Measurements from ENCODE around the gene LIPM.
"Not testable (repeated sequence)": the region's sequence is repeated elsewhere in the genome, so short reads cannot be mapped to it uniquely, and the experiment has no call there.

The LIPM gene

DNA sequence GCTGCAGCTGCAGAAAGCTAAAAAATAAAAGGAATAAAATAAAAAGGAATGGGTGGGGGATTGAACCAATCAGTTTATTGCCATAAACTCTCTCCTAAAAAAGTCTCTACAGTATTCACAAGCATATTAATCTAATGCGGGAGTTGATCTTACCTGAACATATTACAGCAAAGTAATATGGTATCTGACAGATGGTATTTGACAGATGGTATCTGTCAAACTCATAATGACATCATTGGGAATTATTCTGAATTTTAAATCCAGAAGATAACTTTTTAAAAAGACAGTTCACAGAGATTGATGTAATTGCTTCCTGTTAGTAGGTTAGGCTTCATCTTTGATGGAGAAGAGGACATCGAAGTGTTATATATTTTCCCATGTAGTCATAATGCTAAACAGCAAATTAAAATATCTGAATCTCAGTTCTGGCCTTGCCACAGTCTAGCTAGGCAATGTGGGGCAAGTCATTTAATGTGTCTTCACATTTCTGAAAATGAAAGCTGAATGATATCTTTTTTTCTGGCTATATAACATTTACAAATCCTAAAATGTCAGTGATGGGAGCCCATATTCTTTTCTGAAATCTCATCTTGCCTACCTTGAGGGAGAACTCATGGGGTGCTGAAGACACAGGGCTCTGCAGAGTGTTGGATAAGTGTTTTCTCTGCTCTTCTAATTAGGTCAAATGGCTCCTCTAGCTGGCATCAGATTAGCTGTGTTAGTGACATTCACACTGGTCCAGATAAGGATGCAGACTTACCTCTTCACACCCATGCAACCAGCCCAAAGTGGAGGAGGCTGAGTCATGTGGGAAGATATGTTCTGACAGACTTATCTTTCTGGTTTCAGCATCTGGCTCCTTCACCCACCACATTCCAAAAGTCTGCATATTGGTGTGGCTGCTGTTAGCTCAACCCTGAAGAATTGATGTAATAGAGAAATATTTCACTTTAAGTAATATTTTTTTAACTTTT lies 2.1 kb upstream of the LIPM start:
- peak; percentile 12 for DNase-seq (ENCODE audit: low spot score)

DNA sequence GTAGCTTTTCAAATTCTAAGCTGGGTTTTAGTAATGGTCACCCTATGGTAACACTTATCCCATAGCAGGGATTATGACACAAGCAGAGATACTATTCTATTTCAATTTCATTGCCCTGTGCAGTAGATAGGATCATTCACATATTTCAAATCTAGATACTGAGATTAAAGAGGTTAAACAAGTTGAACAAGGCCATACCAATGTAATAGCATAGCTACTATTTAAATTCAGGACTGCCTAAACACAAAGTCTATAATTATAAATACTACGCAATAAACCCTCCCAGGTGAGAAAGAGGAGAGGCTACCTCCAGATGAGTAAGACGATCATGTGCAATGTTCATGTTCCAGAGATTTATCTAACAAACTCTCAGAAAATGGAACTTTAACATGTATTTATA lies 1.1 kb downstream of the LIPM start:
- no peak for DNase-seq (ENCODE audit: low spot score)

DNA sequence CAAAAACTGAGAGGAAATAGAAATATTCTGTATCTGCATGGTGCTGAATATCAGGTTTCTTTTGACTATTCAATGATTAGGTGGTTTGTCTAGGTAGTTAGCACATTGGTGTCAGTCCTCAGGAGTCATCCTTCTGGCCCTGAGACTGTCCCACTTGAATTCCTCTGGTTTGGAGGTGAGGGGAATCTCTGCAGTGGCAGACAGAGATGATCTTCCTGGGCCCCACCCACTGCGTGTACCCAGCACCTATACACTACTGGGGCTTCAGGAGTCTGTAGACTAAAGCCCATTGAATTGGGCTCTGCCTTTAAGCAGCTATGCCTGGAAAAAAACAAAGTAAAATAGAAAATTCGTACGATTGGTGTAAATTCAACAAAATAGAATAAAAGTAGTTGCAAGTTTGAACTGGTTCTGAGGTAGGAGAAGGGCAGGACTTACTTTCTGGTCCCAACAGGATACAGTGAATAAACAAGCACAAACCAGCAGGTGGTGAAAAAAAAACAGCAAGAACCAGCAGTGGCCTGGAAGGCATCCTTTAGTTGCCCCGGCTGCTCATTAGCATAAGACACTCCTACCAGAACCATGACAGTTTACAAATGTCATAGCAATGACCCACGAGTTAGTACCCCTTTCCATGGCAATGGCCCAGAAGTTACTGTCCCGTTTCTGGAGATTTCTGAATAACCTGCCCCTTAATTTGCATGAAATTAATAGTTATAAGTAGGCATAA lies 1.7 kb downstream of the LIPM start:
- DNase-seq (ENCODE audit: low spot score), result no peak

DNA sequence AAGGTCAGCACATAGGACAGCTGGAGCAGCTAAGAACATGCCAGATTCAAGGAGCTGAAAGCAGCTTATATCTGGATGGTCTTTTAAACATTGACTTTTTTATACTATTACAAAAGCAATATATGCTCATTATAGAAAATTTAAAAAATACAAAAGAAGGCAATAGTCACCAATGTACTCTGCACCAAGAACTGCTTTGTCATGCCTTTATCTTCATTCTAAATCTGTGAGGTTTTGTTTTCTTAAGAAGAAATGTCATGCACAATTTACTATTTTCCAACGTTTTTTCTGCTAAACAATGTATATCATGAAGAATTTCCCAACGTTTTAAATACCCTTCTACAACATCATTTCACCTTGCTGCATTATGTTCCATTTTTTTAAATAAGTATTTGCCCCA lies 2.8 kb downstream of the LIPM start:
- no peak for DNase-seq (ENCODE audit: low spot score)

DNA sequence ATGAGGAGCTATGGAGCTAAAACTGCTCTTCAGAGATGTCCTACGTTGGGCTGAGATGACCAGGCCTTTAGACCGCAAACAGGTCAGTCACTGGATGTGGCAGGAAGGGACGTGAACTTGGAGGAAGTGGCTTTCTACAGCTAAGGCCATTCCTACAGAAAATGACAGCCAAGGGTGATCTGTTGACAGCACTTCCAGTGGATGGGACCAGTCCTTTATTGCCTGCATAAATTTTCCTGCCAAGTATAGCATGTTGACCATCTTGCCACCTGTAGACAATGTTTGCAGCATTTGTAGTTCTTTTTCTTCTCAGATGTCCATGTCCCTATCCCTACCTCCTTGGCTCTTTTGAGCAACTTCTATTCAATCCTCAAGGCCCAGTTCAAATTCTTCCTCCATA lies 3.4 kb downstream of the LIPM start:
- DNase-seq (ENCODE audit: low spot score), result no peak

DNA sequence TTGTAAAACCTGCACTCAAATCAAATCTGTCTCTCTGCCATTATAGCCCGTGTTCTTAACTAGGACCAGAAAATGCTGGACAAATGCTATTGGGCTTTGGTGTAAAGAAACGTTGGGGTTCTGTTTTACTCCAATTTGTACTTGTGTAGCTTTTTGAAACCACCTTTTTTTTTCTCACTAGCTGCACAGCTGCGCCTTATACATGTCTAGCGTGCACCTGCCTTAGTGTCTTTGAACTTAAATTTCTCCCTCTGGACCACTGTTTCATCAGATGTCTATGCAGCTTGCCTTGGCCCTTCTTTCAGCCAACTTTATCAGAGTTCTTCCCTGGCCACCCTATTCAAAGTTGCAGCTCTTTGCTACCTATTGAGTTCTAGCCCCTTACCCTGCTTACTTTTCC lies 7.1 kb downstream of the LIPM start:
- no peak for DNase-seq (ENCODE audit: low spot score)

DNA sequence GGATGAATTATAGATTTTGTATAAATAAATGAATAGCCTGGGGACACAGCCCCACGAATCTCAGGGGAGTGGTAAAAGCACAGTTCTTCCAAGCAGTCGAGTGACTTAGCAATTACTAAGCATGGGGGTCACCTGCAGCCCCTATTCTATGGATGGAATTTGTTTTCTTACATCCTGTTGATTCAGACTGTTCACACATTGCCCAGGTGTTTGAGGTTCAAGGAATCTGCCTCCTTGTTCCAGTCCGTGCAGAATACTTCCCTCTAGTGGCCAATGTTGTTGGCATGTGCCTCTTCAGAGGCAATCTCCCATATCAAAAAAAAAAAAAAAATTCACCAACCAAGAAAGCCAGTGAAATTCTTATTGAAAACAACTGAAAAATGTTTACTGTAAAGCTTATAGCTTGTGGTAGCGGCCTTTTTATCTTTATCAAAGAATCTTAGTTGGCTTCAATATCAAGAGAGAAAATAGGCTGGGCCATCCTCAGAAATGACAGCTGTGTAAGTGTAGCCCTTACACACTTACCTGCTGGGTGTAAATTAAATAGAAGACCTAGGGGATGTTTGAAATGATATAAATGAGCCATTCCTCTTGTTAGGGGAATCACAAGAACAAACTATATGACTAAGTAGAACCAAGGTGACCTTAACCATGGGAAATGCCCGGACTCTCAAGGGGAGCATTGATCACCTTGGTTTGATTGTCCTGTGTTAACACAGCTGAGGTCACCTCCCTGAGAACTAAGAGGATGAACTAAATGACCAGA lies 7.8 kb downstream of the LIPM start:
- DNase-seq (ENCODE audit: low spot score), result peak; percentile 15

DNA sequence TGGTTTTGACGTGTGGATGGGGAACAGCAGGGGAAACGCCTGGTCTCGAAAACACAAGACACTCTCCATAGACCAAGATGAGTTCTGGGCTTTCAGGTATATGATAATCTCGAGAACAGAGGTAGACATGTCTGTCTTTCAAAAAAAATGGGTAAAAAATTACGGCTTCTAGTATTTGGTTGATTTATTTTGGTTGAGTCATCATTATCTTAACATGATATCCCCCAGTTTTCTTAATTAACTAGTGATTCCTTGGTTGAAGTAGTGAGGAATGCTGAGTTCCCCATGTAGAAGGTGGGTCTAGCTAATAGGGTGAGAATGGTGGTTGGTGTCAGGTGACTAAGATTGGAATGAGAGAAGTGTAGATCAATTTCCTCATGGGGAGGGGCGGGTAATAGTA lies 10.7 kb downstream of the LIPM start:
- DNase-seq (ENCODE audit: low spot score), result no peak

DNA sequence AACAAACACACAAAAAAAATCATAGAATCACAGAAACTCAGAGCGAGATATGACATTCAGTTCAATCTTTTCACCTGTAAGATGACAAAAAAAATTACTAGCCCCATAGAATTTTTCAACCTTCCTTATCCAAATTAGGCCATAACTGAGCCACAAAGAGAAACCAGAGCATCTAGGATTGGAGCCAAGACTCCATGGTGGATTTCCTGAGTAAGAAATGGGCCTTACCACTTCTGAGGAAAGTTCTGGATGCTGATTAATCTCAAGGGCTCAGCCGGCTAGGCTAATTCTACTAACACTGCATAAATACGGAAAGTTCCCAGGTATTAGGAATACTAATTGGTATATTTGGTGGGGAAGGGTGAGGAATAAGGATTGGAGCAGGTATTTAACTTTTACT lies 16.8 kb downstream of the LIPM start:
- DNase-seq (ENCODE audit: low spot score), result no peak

DNA sequence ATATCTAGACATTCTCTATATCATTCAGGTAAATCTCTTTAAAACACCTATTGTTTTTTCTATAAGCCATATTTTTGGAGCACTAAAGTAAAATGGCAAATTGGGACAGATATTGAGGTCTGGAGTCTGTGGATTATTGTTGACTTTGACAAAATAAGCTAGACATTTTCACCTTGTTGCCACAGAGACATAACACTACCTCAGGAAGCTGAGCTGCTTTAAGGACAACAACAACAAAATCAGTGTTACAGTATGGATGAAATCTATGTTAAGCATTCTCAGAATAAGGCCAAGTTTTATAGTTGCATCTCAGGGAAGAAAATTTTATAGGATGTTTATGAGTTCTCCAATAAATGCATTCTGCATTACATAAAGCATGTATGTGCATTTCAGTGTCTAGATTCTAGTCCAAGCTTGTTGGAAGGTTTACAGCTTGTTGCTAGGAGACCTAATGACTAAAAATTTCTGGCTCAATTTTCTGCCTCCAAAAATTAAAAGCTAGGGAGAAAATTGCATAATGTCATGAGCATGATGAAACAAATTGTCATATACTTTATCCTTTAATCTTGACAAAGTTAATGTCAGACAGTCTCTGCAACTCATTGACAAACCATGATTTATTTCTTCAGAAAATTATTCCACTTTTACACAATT lies 18.3 kb downstream of the LIPM start:
- peak; percentile 6 for DNase-seq (ENCODE audit: low spot score)

DNA sequence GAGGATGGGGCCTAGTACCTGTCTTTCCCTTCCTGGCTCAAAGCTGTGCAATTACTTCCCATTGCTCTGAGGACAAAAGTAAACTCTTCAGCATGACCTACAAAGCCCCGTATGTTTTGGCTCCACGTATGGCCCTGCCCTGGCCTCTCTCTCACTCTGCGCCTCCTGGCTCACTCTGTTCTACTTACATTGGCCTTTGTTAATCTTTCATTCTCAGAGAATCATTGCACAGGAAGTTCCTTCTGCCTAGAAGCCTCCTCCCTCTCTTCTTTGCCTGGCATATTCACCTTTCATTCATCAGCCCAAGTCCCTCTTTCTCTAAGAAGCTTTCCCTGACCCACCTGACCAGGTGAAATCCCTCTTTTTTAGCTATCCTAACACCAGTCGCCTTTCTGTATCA lies 23.9 kb downstream of the LIPM start:
- DNase-seq (ENCODE audit: low spot score), result no peak

DNA sequence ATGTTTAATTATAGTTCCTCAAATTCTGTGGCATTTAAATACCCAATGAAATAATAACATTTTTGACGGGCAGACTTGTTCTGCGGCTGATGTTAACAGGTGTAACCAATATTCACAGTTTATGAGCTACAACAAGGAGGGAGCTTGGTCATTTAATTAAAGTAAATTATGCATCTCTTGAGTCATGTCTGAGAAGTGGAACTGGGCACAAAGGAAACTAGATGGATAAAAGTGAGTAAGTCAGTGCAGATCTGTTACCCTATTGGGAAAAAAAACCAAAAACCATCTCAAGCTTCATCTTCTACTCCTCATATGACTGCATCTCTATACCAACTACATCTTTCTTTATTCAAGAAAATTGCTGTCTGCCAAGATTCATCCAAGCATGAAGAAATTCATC lies 25.1 kb downstream of the LIPM start:
- DNase-seq (ENCODE audit: low spot score), result no peak

DNA sequence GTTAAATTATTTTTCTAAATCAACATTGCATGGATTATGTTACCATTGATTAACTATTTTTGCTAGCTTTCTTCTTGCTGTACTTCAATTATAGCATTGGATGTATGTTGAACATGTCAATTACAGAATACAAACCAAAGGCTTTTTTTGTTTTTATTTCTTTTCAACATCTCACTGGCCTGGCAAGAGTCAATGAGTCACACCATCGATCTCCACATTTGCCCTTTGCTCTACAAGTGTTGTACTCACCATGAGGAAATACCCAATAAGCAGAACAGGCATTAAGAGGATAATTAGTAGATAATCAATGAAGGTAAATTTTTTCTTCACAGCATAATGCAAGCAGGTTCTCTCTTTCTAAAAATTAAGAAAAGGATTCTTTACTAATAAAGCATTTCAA lies 25.8 kb downstream of the LIPM start:
- DNase-seq (ENCODE audit: low spot score), result no peak

DNA sequence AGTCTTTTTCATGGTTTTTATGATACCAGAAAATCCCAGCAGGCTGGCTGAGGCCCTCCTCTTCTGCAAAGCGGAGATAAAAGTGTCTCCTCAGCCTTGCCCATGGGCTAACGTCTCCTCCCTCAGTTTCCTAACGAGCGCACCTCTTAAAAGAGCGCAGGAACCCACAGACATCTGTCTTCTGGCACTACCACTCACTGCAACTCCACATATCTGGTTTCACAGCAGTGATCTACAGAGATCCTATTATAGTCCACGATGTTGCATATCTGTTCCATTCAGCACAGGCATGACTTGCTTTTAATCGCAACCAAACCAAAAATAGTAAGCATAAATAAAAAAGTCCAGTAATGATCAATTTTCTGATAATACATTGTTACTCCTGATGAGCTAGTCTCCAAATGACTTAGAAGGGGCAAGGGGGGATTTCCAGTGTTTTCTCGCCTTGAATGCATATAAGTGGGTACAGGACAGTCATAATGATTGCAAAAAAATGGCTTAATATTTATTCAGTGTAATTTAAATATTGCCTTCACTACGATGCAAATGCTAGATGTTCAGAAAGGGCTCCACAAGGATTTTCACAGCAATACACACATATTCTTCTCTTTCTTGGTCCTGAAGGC lies 28.2 kb downstream of the LIPM start:
- DNase-seq (ENCODE audit: low spot score), result no peak

DNA sequence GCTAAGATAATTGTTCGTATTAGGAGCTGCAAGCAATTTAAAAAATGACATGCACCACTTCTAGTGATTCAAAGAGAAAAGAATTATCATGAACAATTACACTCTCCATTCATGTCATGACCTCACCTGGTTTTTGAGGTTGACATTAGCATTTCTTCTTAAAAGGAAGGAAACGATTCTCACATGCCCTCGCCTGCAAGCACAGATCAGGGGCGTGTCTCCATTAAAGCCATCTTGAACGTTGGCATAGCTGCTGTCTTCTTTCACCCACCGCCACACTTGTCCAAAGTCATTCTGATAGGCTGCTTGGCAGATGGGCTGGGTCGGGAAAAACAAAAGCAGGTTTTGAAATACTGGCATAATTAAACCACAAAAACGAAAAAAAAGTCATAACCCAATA lies 29.2 kb downstream of the LIPM start:
- no peak for DNase-seq (ENCODE audit: low spot score)

DNA sequence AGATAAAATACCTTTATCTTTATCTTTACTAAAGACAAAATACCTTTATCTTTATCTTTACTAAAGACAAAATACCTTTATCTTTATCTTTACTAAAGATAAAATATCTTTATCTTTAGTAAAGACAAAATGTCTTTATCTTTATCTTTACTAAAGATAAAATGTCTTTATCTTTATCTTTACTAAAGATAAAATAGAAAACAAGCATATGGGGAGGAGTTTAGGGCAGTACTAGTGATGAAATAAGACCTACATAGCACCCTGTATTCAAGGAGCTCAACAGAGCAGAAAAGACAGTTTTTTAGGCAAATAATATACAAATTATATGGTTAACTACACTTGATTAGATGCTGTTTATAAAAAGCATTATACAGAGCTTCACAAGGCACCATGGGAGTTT lies 29.8 kb downstream of the LIPM start:
- DNase-seq (ENCODE audit: low spot score), result no peak

DNA sequence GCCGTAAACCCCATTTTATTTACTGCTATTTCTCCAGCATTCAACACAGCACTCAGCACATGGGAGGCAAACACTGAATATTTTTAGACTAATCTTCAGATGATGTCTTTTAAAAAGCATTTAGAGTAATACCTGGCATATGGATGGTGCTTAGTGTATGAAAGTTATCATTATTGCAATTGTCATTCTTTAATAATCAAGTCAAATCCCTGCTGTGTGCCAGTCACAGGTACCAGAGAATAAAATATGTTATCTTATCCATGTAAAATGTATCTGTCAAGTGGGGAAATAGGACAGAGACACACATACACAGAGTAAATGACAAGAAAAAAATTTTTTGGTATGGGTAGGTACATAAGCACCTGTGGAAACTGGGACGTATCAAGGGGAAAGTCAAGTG lies 30.6 kb downstream of the LIPM start:
- DNase-seq (ENCODE audit: low spot score), result no peak

DNA sequence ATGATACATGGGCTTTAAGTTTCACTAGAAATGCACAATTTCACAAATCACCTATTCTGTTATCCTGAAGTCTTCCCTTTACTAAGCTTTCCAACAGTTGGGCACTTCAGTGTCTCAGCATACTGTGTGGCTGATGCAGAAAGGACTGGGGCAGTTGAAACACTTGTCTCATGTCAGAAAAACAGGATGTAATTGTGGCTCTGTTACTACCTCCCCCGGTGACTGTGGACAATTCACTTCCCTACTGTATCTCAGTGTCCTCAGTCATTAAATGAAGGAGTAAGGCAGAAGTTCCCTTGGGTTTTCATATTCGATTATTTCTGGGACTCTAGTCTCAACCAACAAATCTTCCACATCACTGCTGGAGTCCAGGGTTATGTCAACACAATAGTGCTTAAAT lies 31.2 kb downstream of the LIPM start:
- DNase-seq (ENCODE audit: low spot score), result no peak

DNA sequence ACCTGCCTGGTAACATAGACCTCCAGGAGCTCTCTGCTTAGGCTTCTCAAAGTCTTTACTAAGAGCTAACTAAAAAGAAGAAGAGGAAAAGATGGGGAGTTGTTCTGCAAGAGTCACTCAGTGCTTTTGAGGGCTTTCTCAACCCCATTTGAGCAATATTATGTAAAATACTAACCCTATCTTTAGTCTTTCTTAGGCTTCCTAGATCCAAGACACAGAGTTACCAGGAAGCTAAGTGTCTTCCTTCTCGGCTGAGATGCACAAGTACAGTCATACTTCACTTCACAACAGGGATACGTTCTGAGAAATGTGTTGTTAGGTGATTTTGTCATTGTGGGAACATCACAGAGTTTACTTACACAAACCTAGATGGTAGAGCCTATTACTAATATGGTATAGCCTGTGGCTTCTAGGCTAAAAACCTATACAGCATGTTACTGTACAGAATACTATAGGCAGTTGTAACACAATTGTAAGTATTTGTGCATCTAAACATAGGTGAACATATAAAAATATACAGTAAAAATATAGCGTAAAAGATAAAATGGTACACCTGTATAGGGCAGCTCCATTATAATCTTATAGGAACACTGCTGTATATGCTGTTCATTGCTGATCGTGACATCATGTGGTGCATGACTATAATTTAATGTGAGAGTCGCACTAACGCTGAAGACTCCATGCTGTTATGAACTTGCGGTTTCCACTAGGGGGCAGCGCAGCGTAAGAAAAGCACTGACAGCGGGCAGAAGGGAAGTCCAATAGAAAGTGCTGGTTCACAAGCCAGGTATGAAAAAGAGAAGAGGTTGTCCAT lies 32.8 kb downstream of the LIPM start:
- peak; percentile 30 for DNase-seq (ENCODE audit: low spot score)

DNA sequence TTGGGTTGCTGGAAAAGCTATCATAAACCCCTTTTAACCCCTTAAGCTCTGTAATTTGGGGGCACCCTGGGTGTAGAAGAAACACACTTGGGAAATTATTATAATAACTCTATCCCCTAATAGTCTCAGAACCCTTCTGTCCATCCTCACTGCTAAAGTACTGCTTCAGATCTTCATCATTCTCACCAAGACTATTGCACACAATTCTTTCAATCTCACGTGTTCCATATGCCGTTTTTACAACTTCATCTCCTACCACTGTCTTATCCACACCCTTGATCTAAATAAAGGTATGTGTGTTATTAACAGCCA lies 33.3 kb downstream of the LIPM start:
- no peak for DNase-seq (ENCODE audit: low spot score)

DNA sequence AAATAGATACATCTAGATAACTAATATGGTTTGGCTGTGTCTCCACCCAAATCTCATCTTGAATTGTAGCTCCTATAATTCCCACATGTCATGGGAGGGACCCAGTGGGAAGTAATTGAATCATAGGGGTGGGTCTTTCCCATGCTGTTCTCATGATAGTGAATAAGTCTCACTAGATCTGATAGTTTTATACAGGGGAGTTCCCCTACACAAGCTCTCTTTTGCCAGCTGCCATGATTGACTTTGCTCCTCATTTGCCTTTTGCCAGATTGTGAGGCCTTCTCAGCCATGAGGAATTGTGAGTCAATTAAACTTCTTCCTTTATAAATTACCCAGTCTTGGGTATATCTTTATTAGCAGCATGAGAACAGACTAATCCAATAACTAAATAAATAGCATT lies 35.1 kb downstream of the LIPM start:
- DNase-seq (ENCODE audit: low spot score), result not testable (repeated sequence)
